Activated CD8-positive, alpha-beta memory T cell treated with anti-CD3 and anti-CD28 coated beads for 4 hours (primary cell): ENCODE measurements around the gene APOBEC3B.
A peak's percentile ranks its signal among the peaks of the same experiment; 100 is the strongest.
"Not testable (repeated sequence)": the region's sequence is repeated elsewhere in the genome, so short reads cannot be mapped to it uniquely, and the experiment has no call there.

Experiments used
- DNase-seq, 2 donors: peaks; one replicate each; pipeline ENCODE4 v3.0.0-alpha.2; 2020; ENCODE audit warnings: low read depth in 2 of 2

Gene APOBEC3B

DNA sequence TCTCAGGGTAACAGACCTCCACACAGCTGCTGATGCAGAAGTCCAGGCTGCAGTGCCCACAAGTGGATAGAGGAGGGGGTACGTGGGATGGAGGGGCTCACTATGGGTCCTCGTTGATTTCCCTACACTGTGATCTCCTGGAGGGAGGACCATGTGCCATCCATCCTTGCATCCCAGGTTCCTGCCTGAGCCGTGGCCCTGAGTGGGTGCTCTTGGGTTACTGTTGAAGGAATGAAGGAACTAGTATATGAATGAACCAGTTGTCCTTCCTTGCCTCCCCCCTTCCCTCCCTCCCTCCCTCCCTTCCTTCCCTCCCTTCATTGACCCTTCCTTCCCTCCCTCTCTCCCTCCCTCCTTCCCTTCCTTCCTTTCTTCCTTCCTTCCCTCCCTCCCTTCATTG lies 15.4 kb downstream of the APOBEC3B start:
- DNase-seq, result no peak

- peak; percentile 47 to 51 for DNase-seq
Measured at GRCh38 chr22:39003165-39003638, 21.1 kb downstream of the APOBEC3B start.

- DNase-seq, result no peak
Measured at GRCh38 chr22:39007177-39007576, 25.0 kb downstream of the APOBEC3B start.

GRCh38 chr22:39008271-39008850 lies 26.2 kb downstream of the APOBEC3B start:
- not testable (repeated sequence) for DNase-seq

DNA sequence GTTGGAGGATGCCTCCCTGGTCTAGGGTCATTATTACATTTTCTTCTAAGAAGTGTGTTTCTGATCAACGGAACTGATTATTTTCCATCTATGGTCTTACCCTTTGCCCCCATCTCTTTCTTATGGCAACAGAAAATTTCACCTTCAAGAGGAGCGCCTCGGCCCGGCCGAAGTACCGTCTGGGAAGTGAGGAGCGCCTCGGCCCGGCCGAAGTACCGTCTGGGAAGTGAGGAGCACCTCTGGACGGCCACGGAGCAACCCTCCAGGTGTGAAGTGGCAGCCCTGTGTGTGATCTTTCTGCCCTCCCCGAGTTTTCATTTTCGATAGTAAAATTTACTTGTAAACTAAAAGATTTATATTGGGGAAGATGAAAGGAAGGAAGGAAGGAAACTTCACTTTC lies 28.8 kb downstream of the APOBEC3B start:
- no peak for DNase-seq

- no peak for DNase-seq
Measured at GRCh38 chr22:39012533-39013511, 30.7 kb downstream of the APOBEC3B start.

DNA sequence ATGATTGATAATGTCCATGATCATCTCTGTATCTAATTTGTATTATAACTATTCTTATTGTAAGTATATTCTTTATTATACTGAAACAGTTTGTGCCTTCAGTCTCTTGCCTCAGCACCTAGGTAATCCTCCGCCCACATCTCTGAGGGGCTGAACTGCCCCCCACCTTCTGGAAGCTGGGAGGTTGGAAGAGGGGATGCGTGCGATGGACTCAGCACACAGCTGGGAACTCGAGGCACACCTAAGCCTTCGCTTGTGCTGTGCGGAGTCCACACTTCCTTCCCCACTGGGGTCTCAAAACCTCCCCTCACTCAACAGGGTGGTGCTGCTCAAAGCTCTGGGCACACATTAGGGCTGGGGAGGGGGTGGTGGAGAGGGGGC lies 31.4 kb downstream of the APOBEC3B start:
- DNase-seq, result not testable (repeated sequence)

DNA sequence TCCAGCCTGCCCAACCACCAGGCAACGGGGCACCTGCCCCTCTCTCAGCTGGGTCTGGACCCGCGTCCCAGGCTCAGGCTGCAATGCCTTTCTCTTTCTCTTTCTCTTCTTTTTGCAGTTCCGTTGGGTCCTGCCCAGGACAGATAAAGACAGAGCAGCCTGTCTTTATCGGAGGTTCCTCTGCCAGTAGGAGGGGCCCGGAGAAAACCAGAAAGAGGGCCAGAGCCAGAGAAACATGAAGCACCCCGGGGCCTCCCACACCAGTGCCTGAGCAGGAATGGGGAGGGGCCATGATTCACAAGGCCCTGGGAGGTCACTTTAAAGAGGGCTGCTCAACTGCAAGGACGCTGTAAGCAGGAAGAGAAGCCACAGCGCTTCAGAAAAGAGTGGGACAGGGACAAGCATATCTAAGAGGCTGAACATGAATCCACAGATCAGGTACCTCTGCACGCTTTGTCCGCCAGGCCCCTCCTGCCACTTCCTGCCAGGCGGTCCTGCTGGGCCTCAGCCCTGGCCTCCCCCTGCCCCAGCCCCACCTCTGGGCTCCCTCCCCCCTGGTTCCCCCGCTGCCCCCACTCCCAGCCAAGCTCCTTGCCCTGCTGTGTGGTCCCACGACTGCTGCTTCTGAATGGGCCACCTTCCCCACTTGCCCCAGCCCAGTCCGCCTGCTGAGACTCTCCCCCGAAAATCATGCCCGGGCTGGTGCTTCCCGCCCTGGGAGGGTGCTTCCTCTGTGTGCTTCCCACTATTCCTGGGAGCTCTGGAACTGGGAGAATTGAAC lies 32.0 kb downstream of the APOBEC3B start, which contains the start of gene APOBEC3C:
Gene APOBEC3C, plus strand, starts transcription at position 316 of the 781 bp plus-strand sequence. Its CDS starts 106 bp downstream, at position 422.
- peak; percentile 67 to 70 for DNase-seq

DNA sequence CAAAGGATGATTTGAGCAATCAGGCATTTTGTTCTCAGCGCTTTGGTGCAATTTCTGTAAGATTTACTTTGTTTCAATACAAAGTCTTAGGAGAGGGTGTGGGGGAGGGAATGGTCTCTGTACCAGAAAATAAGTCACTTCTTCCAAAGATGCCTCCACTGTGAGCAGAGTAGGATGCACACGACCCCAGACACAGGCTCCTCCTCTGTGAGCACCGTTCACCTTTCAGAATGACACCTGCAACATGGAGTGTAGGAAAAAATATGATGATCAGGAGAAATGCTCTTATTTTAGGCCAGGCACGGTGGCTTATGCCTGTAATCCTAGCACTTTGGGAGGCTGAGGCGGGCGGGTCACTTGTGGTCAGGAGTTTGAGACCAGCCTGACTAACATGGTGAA lies 32.6 kb downstream of the APOBEC3B start:
- not testable (repeated sequence) for DNase-seq

- DNase-seq, result no peak
Measured at GRCh38 chr22:39016592-39016991, 34.4 kb downstream of the APOBEC3B start.

GRCh38 chr22:39017596-39018365 lies 35.6 kb downstream of the APOBEC3B start:
- DNase-seq, result no peak

GRCh38 chr22:39020021-39020651 lies 38.0 kb downstream of the APOBEC3B start:
- DNase-seq, result not testable (repeated sequence)

DNA sequence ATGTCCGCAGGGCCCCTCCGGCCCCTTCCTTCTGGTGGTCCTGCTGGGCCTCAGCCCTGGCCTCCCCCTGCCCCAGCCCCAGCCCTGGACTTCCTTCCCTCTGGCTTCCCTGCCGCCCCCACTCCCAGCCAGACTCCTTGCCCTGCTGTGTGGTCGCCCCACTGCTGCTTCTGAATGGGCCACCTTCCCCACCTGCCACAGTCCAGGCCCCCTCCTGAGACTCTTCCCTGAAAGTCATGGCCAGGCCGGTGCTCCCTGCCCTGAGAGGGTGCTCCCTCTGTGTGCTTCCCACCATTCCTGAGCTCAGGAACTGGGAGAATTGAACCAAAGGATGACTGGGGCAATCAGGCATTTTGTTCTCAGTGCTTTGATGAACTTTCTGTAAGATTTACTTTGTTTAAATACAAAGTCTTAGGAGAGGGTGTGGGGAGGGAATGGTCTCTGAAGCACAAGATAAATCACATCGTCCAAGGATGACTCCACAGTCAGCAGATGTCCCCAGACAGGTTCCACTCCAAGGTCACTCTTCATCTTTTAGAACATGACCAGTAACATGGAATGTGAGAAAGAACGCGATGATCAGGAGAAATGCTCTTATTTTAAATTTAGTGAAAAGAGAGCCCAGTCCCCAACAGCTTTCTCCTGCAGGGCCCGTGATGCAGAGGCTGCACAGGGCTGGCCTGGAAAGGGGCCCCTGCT lies 39.6 kb downstream of the APOBEC3B start:
- no peak for DNase-seq

GRCh38 chr22:39024519-39025308 lies 42.6 kb downstream of the APOBEC3B start:
- DNase-seq, result no peak

DNA sequence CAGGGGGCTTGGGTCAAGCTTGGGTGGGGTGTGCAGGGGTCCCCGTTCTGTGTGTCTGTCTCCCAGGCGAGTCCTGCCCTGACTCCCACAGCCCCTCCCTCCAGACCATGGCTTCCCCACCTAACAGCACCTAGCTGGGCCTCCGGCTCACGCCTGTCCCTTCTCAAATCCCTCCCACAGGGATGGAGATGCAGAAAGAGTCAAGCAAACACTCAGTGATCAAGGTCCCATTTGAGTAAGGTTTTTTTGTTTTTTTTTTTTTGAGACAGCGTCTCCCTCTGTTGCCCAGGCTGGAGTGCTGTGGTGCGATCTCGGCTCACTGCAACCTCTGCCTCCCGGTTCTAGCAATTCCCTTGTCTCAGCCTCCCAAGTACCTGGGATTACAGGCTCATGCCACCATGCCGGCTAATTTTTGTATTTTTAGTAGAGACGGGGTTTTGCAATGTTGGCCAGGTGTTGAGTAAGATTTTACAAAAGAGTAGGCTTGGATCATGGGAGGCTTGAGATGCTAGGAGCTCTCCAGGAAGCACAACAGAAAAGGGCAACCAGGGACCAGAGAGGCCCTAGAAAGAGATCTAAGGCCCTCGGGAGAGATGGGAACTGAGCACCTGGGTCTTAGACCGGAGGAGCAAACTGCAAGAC lies 44.5 kb downstream of the APOBEC3B start:
- DNase-seq, result no peak

GRCh38 chr22:39027717-39028116 lies 45.6 kb downstream of the APOBEC3B start:
- no peak for DNase-seq

- no peak for DNase-seq
Measured at GRCh38 chr22:39028281-39028680, 46.1 kb downstream of the APOBEC3B start.

DNA sequence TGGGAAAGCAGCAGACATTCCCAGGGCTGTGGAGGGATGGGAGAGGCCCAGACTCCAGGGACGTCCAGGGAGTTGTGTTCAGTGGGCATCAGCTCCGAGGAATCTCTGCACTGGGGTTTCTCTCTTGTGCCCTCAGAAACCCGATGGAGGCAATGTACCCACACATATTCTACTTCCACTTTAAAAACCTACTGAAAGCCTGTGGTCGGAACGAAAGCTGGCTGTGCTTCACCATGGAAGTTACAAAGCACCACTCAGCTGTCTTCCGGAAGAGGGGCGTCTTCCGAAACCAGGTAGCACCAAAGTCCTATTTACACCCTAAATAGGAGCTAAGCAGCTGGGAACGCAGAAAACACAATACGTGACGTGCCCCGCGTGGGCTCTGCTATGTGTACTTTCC lies 47.1 kb downstream of the APOBEC3B start:
- no peak for DNase-seq

DNA sequence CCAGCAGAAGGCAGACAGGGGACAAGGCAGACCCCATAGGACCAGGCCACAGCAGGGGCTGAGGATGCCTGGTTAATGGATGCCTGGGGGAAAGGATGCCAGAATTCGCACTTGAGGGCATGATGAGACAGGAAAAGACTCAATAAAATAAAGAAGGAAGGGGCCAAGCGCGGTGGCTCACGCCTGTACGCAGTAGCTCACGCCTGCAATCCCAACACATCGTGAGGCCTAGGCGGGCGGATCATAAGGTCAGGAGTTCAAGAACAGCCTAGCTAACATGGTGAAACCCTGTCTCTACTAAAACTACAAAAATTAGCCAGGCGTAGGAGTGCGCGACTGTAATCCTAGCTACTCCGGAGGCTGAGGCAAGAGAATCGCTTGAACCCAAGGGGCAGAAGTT lies 48.6 kb downstream of the APOBEC3B start:
- no peak for DNase-seq
